ENCODE measurements around the gene TMA7B. TPM values are rescaled to one million over a fixed set of nuclear protein-coding genes. Genes with fewer than 3 reads are reported as not detected.

The TMA7B gene
- polyA plus RNA-seq, 1 of the 3 experiments (the other 2 are of a cell fraction): not detected

DNA sequence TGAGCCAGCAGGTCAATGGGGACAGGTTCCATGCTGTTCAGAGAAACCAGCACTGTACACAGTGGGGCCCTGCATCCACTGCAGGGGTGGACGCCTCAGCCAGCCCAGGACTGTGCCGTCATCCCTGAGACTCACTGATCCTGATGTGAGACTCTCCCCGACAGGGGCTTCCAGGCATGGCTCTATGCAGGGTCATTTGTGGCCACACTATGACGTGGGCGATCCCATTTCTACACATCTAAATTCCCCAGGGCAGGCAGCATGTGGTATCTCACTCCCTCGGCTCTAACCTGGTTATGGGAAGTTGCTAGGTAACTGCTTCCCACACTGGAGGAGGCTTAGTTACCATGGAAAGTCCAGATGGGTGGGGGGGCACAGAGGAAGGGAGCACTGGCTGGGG, 20.4 kb downstream of the TMA7B start (continued):
- no peak for TF ChIP-seq CTCF (IDR thresholded peaks at IDR 0.05)
- no peak for TF ChIP-seq CHD2 (IDR thresholded peaks at IDR 0.05; ENCODE audit: low read length, partially characterized antibody)
- TF ChIP-seq EZH2phosphoT487 (IDR thresholded peaks at IDR 0.05; ENCODE audit: borderline replicate concordance, low read depth): no peak

- Histone ChIP-seq H3K4me1 (ENCODE audit: control insufficient read depth in 1 of 2, insufficient read depth in 2 of 2, low read depth in 1 of 2, low read length in 1 of 2) (no peaks in the 10 kb centered on the region; a peak in 1 of 4 replicates), H3K4me3 (ENCODE audit: low read depth in 2 of 2, low read length in 1 of 2) (no peak overlapping the region), H3K27me3 (ENCODE audit: insufficient read depth) (no peaks in the 10 kb centered on the region), H3K36me3 (replicated peaks in 1 of 2; ENCODE audit: control insufficient read depth in 1 of 2, insufficient read depth in 2 of 2, low read length in 1 of 2) (no peaks in the 10 kb centered on the region), H3K4me2 (no peak overlapping the region), H3K79me2 (ENCODE audit: insufficient read depth) (no peaks in the 10 kb centered on the region), H3K9ac (no peak overlapping the region), H4K20me1 (ENCODE audit: insufficient read depth) (no peaks in the 10 kb centered on the region), H3K27ac (ENCODE audit: low read depth in 2 of 2, low read length in 1 of 2) (no peak overlapping the region), H3K9me2 (no peaks in the 10 kb centered on the region), H3F3A (replicated peaks; ENCODE audit: insufficient read depth) (no peaks in the 10 kb centered on the region), H3K9me3 (no peaks in the 10 kb centered on the region), H2AFZ (ENCODE audit: low read depth) (no peak overlapping the region)
- ChIA-PET CTCF (no interaction called here), POLR2A (no interaction called here)
- WGBS (ENCODE audit: low lambda C conversion rate): 86% methylated on average over 1 of the region's 4 CpGs
- DNase-seq: no peak
- TF ChIP-seq YY1 (IDR thresholded peaks at IDR 0.05; ENCODE audit: low read depth): no peak
- TF ChIP-seq, protein P1, sequence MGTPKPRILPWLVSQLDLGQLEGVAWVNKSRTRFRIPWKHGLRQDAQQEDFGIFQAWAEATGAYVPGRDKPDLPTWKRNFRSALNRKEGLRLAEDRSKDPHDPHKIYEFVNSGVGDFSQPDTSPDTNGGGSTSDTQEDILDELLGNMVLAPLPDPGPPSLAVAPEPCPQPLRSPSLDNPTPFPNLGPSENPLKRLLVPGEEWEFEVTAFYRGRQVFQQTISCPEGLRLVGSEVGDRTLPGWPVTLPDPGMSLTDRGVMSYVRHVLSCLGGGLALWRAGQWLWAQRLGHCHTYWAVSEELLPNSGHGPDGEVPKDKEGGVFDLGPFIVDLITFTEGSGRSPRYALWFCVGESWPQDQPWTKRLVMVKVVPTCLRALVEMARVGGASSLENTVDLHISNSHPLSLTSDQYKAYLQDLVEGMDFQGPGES (IDR thresholded peaks at IDR 0.05; ENCODE audit: low read depth, low read length): no peak
- no peak for TF ChIP-seq SMC3 (IDR thresholded peaks at IDR 0.05; ENCODE audit: low read depth, low read length)
- TF ChIP-seq TCF12 (IDR thresholded peaks at IDR 0.05): no peak
- TF ChIP-seq RXRA (IDR thresholded peaks at IDR 0.05; ENCODE audit: borderline replicate concordance, low read depth): no peak
Measured at GRCh38 chr22:39983346-39983745, 23.1 kb downstream of the TMA7B start.

GRCh38 chr22:39984006-39984405, 23.8 kb downstream of the TMA7B start:
- Histone ChIP-seq H3K4me3 (ENCODE audit: low read depth in 2 of 2, low read length in 1 of 2) (no peak overlapping the region), H3K4me2 (no peak overlapping the region), H3K9me3 (no peaks in the 10 kb centered on the region), H3K4me1 (ENCODE audit: control insufficient read depth in 1 of 2, insufficient read depth in 2 of 2, low read depth in 1 of 2, low read length in 1 of 2) (no peaks in the 10 kb centered on the region; a peak in 1 of 4 replicates), H3F3A (replicated peaks; ENCODE audit: insufficient read depth) (no peaks in the 10 kb centered on the region), H3K27ac (ENCODE audit: low read depth in 2 of 2, low read length in 1 of 2) (no peak overlapping the region), H3K79me2 (ENCODE audit: insufficient read depth) (no peaks in the 10 kb centered on the region), H2AFZ (ENCODE audit: low read depth) (no peak overlapping the region), H3K27me3 (ENCODE audit: insufficient read depth) (no peaks in the 10 kb centered on the region), H3K9ac (no peak overlapping the region), H3K9me2 (no peaks in the 10 kb centered on the region), H3K36me3 (replicated peaks in 1 of 2; ENCODE audit: control insufficient read depth in 1 of 2, insufficient read depth in 2 of 2, low read length in 1 of 2) (no peaks in the 10 kb centered on the region), H4K20me1 (ENCODE audit: insufficient read depth) (no peaks in the 10 kb centered on the region)
- no peak for DNase-seq
- POLR2A ChIA-PET: no interaction called here
- CTCF ChIA-PET: no interaction called here
- 72% methylated on average over 2 of the region's 2 CpGs for WGBS (ENCODE audit: low lambda C conversion rate)
- TF ChIP-seq CTCF (IDR thresholded peaks at IDR 0.05): no peak
- no peak for TF ChIP-seq ZBTB33 (IDR thresholded peaks at IDR 0.05; ENCODE audit: borderline replicate concordance, low read depth)
- no peak for TF ChIP-seq JUND (IDR thresholded peaks at IDR 0.05)
- TF ChIP-seq NRF1 (IDR thresholded peaks at IDR 0.05; ENCODE audit: low read depth, low read length): no peak
- TF ChIP-seq GABPA (IDR thresholded peaks at IDR 0.05; ENCODE audit: low read depth): no peak
- no peak for TF ChIP-seq REST (IDR thresholded peaks at IDR 0.05; ENCODE audit: low read depth, low read length)
- TF ChIP-seq, protein P2, sequence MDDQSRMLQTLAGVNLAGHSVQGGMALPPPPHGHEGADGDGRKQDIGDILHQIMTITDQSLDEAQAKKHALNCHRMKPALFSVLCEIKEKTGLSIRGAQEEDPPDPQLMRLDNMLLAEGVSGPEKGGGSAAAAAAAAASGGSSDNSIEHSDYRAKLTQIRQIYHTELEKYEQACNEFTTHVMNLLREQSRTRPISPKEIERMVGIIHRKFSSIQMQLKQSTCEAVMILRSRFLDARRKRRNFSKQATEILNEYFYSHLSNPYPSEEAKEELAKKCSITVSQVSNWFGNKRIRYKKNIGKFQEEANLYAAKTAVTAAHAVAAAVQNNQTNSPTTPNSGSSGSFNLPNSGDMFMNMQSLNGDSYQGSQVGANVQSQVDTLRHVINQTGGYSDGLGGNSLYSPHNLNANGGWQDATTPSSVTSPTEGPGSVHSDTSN (IDR thresholded peaks at IDR 0.05): no peak
- TF ChIP-seq TCF12 (IDR thresholded peaks at IDR 0.05): no peak
